ENCODE results near the gene ATP5PO.

DNA sequence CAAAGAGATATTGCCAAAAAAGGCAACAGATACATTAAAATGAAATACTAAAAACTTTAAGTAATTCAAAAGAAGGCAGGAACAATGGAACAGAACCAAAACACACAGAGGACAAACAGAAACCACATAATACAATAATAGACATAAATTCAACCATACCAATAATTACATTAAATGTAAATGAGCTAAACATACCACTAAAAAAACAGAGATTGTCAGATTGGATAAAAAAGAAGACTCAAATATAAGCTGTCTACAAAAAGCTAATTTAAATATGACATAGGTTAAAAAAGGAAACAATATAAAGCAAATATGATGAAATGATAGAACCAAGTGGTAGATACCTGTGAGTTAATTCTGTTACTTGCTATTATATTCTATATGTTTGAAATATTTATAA, 44.1 kb upstream of the ATP5PO start:
- no peak for TF ChIP-seq TCF4 (CRISPR knock-in tag; IDR thresholded peaks at IDR 0.05; ENCODE audit: borderline replicate concordance)
- TF ChIP-seq ZFP30 (CRISPR knock-in tag; IDR thresholded peaks at IDR 0.05), result no peak
- TF ChIP-seq TOX (CRISPR knock-in tag; IDR thresholded peaks at IDR 0.05; ENCODE audit: borderline replicate concordance), result no peak
- TF ChIP-seq ARNTL (CRISPR knock-in tag; IDR thresholded peaks at IDR 0.05; ENCODE audit: borderline replicate concordance, low read depth), result no peak
- TF ChIP-seq OSR1 (CRISPR knock-in tag; IDR thresholded peaks at IDR 0.05), result no peak
- TF ChIP-seq RARB (CRISPR knock-in tag; IDR thresholded peaks at IDR 0.05), result no peak
- no peak for TF ChIP-seq CSDC2 (CRISPR knock-in tag; IDR thresholded peaks at IDR 0.05)
- no peak for TF ChIP-seq POU6F1 (CRISPR knock-in tag; IDR thresholded peaks at IDR 0.05; ENCODE audit: borderline replicate concordance, low read depth)
- TF ChIP-seq ZFP3 (CRISPR knock-in tag; IDR thresholded peaks at IDR 0.05), result no peak
- no peak for TF ChIP-seq CREB5 (CRISPR knock-in tag; IDR thresholded peaks at IDR 0.05; ENCODE audit: low read depth)

Measured in SK-N-SH treated with all-trans-retinoic acid at 6 μM for 48 hours (cell line).